HUES64 (cell line): ENCODE data around the gene ZNF768.
"Not testable (repeated sequence)": the region's sequence is repeated elsewhere in the genome, so short reads cannot be mapped to it uniquely, and the experiment has no call there.

ENCODE experiments used
- H3K27ac ChIP-seq: 2 replicates; pipeline ENCODE4 v1.7.0; 2013; ENCODE audit warnings: low read depth, low read length, inconsistent platforms
- H3K27me3 ChIP-seq: 2 replicates; pipeline ENCODE4 v1.6.1; 2013; ENCODE audit warnings: mild to moderate bottlenecking, low read length; ENCODE audit not compliant: insufficient read depth
- H3K36me3 ChIP-seq: 2 replicates; pipeline ENCODE4 v1.6.1; 2013; ENCODE audit warnings: mild to moderate bottlenecking, low read length; ENCODE audit not compliant: insufficient read depth
- H3K4me1 ChIP-seq: 2 replicates; pipeline ENCODE4 v1.6.1; 2013; ENCODE audit warnings: mild to moderate bottlenecking, low read length, moderate library complexity; ENCODE audit not compliant: insufficient read depth
- H3K4me3 ChIP-seq: 2 replicates; pipeline ENCODE4 v1.5.1; 2013; ENCODE audit warnings: mild to moderate bottlenecking, low read length, moderate library complexity
- H3K9ac ChIP-seq: 2 replicates; pipeline ENCODE4 v1.6.1; 2013; ENCODE audit warnings: mild to moderate bottlenecking, low read depth, low read length
- H3K9me3 ChIP-seq: 2 replicates; pipeline ENCODE4 v1.6.1; 2013; ENCODE audit warnings: low read depth, low read length; ENCODE audit not compliant: insufficient read depth
- WGBS: fragments of 150-250, 120-280 bp; methylation state at CpG from one replicate; pipeline ENCODE4 v1.1.7; 2013; ENCODE audit warnings: missing lambda C conversion rate; 5-methylcytosine and 5-hydroxymethylcytosine counted together

ZNF768 gene

GRCh38 chr16:30554557-30555314 lies 28.4 kb upstream of the ZNF768 start:
- Histone ChIP-seq H3K36me3 (peaks cover 25% of the 10 kb centered on the region), H3K27me3 (no peaks in the 10 kb centered on the region), H3K4me3 (no peak overlapping the region), H3K4me1 (no peaks in the 10 kb centered on the region), H3K9ac (no peak overlapping the region), H3K9me3 (no peaks in the 10 kb centered on the region), H3K27ac (no peak overlapping the region)
- 95% methylated on average over 18 of the region's 18 CpGs for WGBS

DNA sequence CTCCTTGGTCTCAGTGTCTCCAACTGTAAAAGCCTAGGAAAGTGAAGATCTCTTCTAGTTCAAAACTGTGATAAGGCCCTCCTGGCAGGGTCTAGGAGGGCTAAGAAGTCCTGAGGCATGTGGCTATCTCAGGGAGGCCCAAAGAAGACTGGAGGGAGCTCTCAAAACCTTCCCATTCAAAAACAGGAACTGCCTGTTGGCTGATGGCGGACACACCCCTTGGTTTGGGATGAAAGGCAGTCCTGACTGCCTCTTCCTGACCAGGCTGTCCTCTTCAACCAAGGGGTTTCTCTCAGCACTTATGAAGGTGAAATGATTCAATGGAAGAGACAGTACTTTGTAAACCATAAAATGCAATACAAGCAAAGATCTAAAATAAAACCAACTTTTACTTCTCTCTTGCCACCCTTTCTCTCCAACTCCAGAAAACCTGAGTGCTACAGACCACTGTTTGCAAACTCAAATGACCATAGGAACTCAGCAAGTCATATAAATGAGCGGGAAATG lies 27.1 kb upstream of the ZNF768 start:
- Histone ChIP-seq H3K9ac (no peak overlapping the region), H3K27ac (no peak overlapping the region), H3K27me3 (no peaks in the 10 kb centered on the region), H3K4me1 (0 out of 2 replicates have a peak, but pooled peaks cover 5% of the 10 kb centered on the region), H3K36me3 (peaks cover 25% of the 10 kb centered on the region), H3K4me3 (no peak overlapping the region), H3K9me3 (no peaks in the 10 kb centered on the region)
- WGBS = 88% methylated on average over 2 of the region's 2 CpGs

DNA sequence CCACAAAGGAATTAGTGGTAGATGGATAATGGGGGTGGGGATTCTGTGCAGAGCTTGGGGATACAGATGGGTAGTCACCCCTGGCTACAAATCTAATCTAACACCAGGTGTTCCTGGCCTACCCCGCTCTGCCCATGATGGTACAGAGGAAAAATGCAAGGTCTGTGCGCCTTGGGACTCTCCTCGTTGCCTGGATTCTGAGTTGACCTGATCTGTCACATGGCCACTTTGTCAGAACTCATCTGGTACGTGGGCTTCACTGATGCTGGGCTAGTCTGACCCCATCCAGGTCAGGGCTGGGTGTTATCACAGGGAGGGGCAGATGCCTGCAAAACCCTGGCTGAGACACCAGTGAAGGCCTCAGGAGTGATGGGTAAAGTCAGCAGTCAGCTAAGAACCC lies 26.6 kb upstream of the ZNF768 start:
- Histone ChIP-seq H3K4me3 (no peak overlapping the region), H3K27me3 (no peaks in the 10 kb centered on the region), H3K36me3 (peaks cover 25% of the 10 kb centered on the region), H3K27ac (no peak overlapping the region), H3K9me3 (no peaks in the 10 kb centered on the region), H3K9ac (no peak overlapping the region), H3K4me1 (0 out of 2 replicates have a peak, but pooled peaks cover 6% of the 10 kb centered on the region)
- 94% methylated on average over 4 of the region's 4 CpGs for WGBS

DNA sequence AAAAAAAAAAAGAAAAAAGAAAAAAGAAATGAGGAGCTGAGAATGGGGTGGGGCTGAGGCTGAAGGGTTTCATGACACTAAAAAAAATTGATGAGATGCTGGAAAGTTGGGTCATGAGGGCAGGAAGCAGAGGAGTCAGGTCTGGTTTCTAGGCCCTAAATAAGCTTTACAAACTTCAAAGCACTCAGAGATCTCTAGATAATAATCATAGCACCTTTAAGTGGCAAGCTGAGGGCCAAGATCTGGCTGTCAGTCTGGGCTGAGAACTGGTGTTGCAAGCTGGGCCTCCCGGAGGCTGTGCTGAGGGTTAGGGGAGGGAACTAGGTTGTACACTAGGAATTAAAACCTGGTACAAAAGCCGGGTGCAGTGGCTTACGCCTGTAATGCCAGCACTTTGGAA lies 25.4 kb upstream of the ZNF768 start:
- 0 out of 2 replicates have a peak, but pooled peaks cover 6% of the 10 kb centered on the region for H3K4me1 ChIP-seq
- no peak overlapping the region for H3K9ac ChIP-seq
- no peaks in the 10 kb centered on the region for H3K9me3 ChIP-seq
- no peaks in the 10 kb centered on the region for H3K27me3 ChIP-seq
- H3K27ac ChIP-seq = no peak overlapping the region
- 95% methylated on average over 3 of the region's 3 CpGs for WGBS
- H3K4me3 ChIP-seq = no peak overlapping the region
- peaks cover 25% of the 10 kb centered on the region for H3K36me3 ChIP-seq

DNA sequence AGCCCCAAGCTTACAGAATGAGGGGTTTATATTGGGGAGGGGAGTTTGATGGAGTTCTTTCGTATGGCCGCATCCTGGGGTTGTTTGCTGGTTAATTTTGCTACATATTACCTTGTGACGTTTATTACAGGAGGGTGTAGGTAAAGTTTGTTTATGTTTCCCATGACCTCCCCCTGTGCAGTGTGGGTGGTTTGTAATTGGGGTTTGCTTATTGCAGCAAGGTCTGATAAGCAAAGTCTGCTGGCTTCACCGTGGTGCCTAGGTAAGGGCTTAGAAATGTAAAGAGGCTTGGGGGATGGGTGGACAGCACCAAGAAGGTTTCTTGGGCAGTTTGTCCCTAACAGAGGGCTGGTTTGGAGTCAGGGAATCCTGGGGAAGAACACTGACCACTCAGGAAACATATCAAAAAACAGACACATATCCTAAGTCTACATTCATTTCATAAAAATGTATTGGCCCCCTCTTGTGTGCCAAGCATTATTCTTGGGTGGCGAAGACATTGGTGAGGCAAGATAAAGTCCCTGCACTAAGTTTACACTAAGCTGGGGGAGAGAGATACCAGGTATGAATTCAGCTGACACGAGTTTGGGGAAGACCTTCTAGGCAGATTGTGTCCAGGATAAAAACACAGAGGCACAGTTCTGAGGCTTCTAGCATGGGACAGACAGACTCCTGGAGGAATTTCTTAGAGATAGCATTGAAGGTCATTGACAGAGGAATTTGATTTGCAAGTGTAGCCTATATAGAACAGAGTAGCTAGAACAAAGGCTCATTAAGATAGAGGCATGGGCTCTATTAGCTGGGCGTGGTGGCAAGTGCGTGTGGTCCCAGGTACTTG lies 22.3 kb upstream of the ZNF768 start:
- no peak overlapping the region for H3K27ac ChIP-seq
- H3K9ac ChIP-seq = no peak overlapping the region
- no peaks in the 10 kb centered on the region for H3K9me3 ChIP-seq
- H3K27me3 ChIP-seq = no peaks in the 10 kb centered on the region
- 0 out of 2 replicates have a peak, but pooled peaks cover 7% of the 10 kb centered on the region for H3K36me3 ChIP-seq
- peaks cover 8% of the 10 kb centered on the region; the same call in 1 of the 2 replicates for H3K4me1 ChIP-seq
- 73% methylated on average over 8 of the region's 8 CpGs for WGBS
- H3K4me3 ChIP-seq = no peak overlapping the region

DNA sequence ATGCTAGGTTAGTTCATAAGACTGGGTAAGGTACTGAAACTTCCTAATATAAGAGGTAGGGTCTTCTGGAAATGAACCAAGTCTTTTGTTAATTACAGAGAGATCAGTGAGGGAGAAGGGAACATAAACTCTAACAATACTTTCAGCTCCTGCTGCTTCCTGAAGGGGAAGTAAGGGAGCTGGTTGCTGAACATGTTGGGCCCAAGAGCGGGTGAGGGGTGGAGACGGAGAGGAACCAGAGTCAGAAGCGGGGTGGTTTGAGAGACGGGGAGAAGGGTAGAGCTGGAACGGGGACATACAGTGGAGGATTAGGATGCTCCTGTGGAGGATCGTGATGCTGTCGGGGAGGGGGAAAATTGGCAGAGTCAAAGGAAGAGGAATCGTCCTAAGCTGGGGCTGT lies 19.7 kb upstream of the ZNF768 start:
- peaks cover 33% of the 10 kb centered on the region for H3K4me1 ChIP-seq
- WGBS = 90% methylated on average over 8 of the region's 8 CpGs
- no peak overlapping the region for H3K27ac ChIP-seq
- no peaks in the 10 kb centered on the region for H3K36me3 ChIP-seq
- H3K4me3 ChIP-seq = no peak overlapping the region
- H3K9me3 ChIP-seq = no peaks in the 10 kb centered on the region
- no peak overlapping the region for H3K9ac ChIP-seq
- no peaks in the 10 kb centered on the region for H3K27me3 ChIP-seq

DNA sequence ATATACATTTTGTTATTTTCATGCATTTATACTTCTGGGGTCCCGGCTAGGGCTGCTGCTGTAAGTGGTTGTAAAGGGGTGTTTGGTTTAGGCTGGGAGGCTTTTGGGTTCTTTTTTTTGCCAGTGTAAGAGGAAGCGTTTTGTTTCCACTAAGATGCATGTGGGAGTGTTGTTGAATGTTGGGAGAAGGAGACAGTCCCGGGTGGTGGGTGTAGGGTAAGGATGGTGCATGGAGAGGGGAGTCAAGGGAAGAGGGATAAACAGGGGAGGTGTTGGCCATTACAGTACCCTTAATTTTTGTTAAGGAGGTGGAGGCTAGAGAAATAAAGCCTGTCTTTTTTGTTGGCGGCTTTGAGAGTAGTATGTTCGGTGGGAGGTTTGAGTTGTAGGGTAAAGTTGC lies 16.7 kb upstream of the ZNF768 start:
- Histone ChIP-seq H3K27ac (no peak overlapping the region), H3K4me1 (peaks cover 28% of the 10 kb centered on the region), H3K4me3 (no peak overlapping the region), H3K9ac (no peak overlapping the region), H3K27me3 (no peaks in the 10 kb centered on the region), H3K9me3 (no peaks in the 10 kb centered on the region), H3K36me3 (no peaks in the 10 kb centered on the region)
- WGBS = 82% methylated on average over 5 of the region's 5 CpGs

- no peaks in the 10 kb centered on the region for H3K9me3 ChIP-seq
- H3K27me3 ChIP-seq = no peaks in the 10 kb centered on the region
- peaks cover 28% of the 10 kb centered on the region for H3K4me1 ChIP-seq
- no peaks in the 10 kb centered on the region for H3K36me3 ChIP-seq
- 14% methylated on average over 7 of the region's 10 CpGs for WGBS
- H3K27ac ChIP-seq = peak overlapping the region; percentile 72; the same call in 1 of the 2 replicates
- peak overlapping the region; percentile 20 for H3K4me3 ChIP-seq
- H3K9ac ChIP-seq = peak overlapping the region; percentile 3; the same call in 1 of the 2 replicates
These were observed 15.3 kb upstream of the ZNF768 start for GRCh38 chr16:30541502-30542329.

DNA sequence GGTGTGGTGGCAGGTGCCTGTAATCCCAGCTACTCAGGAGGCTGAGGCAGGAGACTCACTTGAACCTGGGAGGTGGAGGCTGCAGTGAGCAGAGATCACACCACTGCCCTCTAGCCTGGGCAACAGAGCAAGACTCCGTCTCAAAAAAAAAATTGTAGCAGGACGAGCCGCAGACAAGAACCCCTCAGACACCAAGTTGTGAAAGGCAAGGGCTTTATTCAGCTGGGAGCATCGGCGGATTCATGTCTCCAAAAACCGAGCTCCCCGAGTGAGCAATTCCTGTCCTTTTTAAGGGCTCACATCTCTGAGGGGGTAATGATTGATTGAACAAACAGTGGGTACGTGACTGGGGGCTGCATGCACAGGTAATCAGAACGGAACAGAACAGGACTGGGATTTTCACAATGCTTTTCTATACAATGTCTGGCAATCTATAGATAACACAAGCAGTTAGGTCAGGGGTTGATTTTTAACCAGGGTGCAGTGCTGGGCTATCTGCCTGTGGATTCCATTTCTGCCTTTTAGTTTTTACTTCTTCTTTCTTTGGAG lies 14.6 kb upstream of the ZNF768 start:
- H3K9me3 ChIP-seq, H3K4me3 ChIP-seq, H3K36me3 ChIP-seq, H3K27me3 ChIP-seq: not testable (repeated sequence)
- H3K27ac ChIP-seq = peak overlapping the region; percentile 72; the same call in 1 of the 2 replicates
- H3K9ac ChIP-seq = 0 out of 2 replicates have a peak overlapping the region, but pooled peaks have one; percentile 3
- WGBS = 83% methylated on average over 9 of the region's 9 CpGs
- peaks cover 34% of the 10 kb centered on the region for H3K4me1 ChIP-seq

DNA sequence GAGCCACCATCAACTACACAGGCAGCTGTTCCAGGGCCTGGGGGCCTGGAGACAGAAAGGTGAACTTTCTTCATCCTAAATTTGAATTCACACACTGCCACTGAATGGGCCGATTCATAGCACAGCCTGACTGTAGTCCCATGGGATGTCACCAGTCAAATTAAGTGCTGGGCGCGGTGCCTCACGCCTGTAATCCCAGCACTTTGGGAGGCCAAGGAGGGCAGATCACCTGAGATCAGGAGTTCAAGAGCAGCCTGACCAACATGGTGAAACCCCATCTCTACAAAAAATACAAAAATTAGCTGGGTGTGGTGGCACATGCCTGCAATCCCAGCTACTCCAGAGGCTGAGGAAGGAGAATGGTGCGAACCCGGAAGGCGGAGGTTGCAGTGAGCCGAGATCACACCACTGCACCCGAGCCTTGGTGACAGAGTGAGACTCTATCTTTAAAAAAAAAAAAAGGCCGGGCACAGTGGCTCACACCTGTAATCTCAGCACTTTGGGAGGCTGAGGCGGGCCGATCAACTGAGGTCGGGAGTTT lies 13.7 kb upstream of the ZNF768 start:
- 90% methylated on average over 13 of the region's 13 CpGs for WGBS
- H3K27me3 ChIP-seq, H3K36me3 ChIP-seq, H3K9ac ChIP-seq, H3K4me3 ChIP-seq, H3K9me3 ChIP-seq, H3K27ac ChIP-seq: not testable (repeated sequence)
- peaks cover 37% of the 10 kb centered on the region for H3K4me1 ChIP-seq
